Measurements from ENCODE around the gene CPT1A. TPM values are rescaled to one million over a fixed set of nuclear protein-coding genes. Genes with fewer than 3 reads are reported as not detected.
"Not testable (repeated sequence)": the region's sequence is repeated elsewhere in the genome, so short reads cannot be mapped to it uniquely, and the experiment has no call there.

Gene CPT1A
- total RNA-seq (2014; rRNA removed; shearing (Covaris generic)): 21.3 and 21.8 TPM in 2 replicates

- DNase-seq (ENCODE audit: low spot score): peak; percentile 42
Measured at GRCh38 chr11:68841718-68842426, at the start of gene CPT1A. TSS of gene CPT1A (minus strand) at chr11:68841916. CDS start at chr11:68815474, 26,442 bp downstream.

GRCh38 chr11:68890490-68891231 is 48.9 kb upstream of the CPT1A start:
- DNase-seq (ENCODE audit: low spot score): no peak

- DNase-seq (ENCODE audit: low spot score): no peak
Measured at GRCh38 chr11:68889948-68890446, 48.3 kb upstream of the CPT1A start.

- not testable (repeated sequence) for DNase-seq (ENCODE audit: low spot score)
Measured at GRCh38 chr11:68884827-68885226, 43.1 kb upstream of the CPT1A start.

GRCh38 chr11:68882391-68882790 is 40.7 kb upstream of the CPT1A start:
- no peak for DNase-seq (ENCODE audit: low spot score)

- no peak for DNase-seq (ENCODE audit: low spot score)
Measured at GRCh38 chr11:68881320-68881719, 39.6 kb upstream of the CPT1A start.

GRCh38 chr11:68880851-68881250 is 39.1 kb upstream of the CPT1A start:
- DNase-seq (ENCODE audit: low spot score): no peak

GRCh38 chr11:68878022-68878421 is 36.3 kb upstream of the CPT1A start:
- DNase-seq (ENCODE audit: low spot score): no peak

GRCh38 chr11:68872216-68873003 is 30.7 kb upstream of the CPT1A start:
- DNase-seq (ENCODE audit: low spot score): no peak

GRCh38 chr11:68870470-68870869 is 28.8 kb upstream of the CPT1A start:
- no peak for DNase-seq (ENCODE audit: low spot score)

GRCh38 chr11:68868221-68868835 is 26.6 kb upstream of the CPT1A start:
- no peak for DNase-seq (ENCODE audit: low spot score)

GRCh38 chr11:68867066-68867465 is 25.4 kb upstream of the CPT1A start:
- no peak for DNase-seq (ENCODE audit: low spot score)

GRCh38 chr11:68865241-68865640 is 23.5 kb upstream of the CPT1A start:
- no peak for DNase-seq (ENCODE audit: low spot score)

GRCh38 chr11:68863553-68864265 is 22.0 kb upstream of the CPT1A start:
- DNase-seq (ENCODE audit: low spot score): no peak

GRCh38 chr11:68862421-68862820 is 20.7 kb upstream of the CPT1A start:
- no peak for DNase-seq (ENCODE audit: low spot score)

- DNase-seq (ENCODE audit: low spot score): no peak
Measured at GRCh38 chr11:68859123-68859522, 17.4 kb upstream of the CPT1A start.

GRCh38 chr11:68857037-68857586 is 15.4 kb upstream of the CPT1A start:
- no peak for DNase-seq (ENCODE audit: low spot score)

- DNase-seq (ENCODE audit: low spot score): not testable (repeated sequence)
Measured at GRCh38 chr11:68856425-68857030, 14.8 kb upstream of the CPT1A start.

GRCh38 chr11:68855205-68855981 is 13.7 kb upstream of the CPT1A start:
- no peak for DNase-seq (ENCODE audit: low spot score)
